ENCODE data around the gene SOCS7. TPM values are rescaled to one million over a fixed set of nuclear protein-coding genes. Genes with fewer than 3 reads are reported as not detected.
"Not testable (repeated sequence)": the region's sequence is repeated elsewhere in the genome, so short reads cannot be mapped to it uniquely, and the experiment has no call there.

The SOCS7 gene
- total RNA-seq, 2 experiments from 2014 or later = 18.0 to 18.9 TPM

DNA sequence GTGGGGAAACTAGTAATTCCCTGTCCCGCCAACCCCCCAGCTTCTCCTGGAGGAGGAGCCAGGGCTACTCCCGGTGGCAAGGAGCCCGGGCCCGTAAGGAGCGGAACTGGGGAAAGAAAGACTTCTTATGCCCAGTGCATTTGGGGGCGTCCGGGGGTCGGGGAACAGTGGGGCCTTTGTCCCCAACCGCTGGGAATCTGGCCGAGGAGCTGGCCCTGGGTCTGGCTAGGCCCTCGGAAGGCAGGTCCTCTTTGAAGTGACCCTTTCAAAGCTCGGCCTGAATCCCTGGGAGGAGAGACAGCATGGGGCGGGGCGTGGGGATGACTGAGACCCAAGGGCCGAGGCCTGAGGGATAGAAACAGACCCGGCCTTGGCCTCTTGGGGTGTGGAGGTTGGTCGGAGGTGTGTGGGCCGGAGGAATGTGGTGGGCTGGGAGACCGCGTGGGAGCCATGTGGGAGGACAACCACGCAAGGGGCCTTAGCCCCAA, 82.6 kb downstream of the SOCS7 start:
- ChIA-PET POLR2A (no interaction called here), CTCF (interaction anchor here (1.2 to 1.9 kb wide), 3 partner anchors 9 to 75 kb away, joined by 4 to 6 read pairs (median 4); no protein-coding TSS in a partner anchor)
- TF ChIP-seq, protein P1, sequence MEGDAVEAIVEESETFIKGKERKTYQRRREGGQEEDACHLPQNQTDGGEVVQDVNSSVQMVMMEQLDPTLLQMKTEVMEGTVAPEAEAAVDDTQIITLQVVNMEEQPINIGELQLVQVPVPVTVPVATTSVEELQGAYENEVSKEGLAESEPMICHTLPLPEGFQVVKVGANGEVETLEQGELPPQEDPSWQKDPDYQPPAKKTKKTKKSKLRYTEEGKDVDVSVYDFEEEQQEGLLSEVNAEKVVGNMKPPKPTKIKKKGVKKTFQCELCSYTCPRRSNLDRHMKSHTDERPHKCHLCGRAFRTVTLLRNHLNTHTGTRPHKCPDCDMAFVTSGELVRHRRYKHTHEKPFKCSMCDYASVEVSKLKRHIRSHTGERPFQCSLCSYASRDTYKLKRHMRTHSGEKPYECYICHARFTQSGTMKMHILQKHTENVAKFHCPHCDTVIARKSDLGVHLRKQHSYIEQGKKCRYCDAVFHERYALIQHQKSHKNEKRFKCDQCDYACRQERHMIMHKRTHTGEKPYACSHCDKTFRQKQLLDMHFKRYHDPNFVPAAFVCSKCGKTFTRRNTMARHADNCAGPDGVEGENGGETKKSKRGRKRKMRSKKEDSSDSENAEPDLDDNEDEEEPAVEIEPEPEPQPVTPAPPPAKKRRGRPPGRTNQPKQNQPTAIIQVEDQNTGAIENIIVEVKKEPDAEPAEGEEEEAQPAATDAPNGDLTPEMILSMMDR (IDR thresholded peaks at IDR 0.05) = no peak
- no peak overlapping the region for H3K27ac Mint-ChIP-seq
- no peak overlapping the region for H3K4me3 Mint-ChIP-seq
- DNase-seq (no peak), ATAC-seq (no peak)
- H3K27me3 Mint-ChIP-seq = peaks cover 5% of the 10 kb centered on the region
- intact Hi-C loops (cut with micrococcal nuclease) = no loop called here
- no peaks in the 10 kb centered on the region for H3K9me3 Mint-ChIP-seq
- H3K4me1 Mint-ChIP-seq (ENCODE audit: low read depth) = peaks cover 2% of the 10 kb centered on the region
- no peaks in the 10 kb centered on the region for H3K36me3 Mint-ChIP-seq (ENCODE audit: low read depth)

DNA sequence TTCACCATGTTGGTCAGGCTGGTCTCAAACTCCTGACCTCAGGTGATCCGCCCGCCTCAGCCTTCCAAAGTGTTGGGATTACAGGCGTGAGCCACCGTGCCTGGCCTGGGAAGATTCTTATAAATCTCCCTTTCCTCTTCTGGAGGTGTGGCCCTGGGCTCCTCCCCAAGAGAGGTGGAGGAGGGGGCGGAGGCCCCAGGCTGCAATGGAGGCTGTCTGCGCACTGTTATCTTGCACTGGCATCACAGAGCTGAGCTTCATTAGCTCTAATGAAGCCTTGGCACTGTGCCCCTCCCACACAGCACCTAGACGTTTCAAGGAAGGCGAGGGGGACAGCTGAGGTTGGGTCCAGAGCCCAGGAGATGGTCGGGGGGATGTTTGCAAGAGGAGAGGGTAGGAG, 84.2 kb downstream of the SOCS7 start:
- Mint-ChIP-seq H3K4me1 (ENCODE audit: low read depth) (no peaks in the 10 kb centered on the region), H3K4me3 (no peak overlapping the region), H3K27ac (no peak overlapping the region), H3K27me3 (no peaks in the 10 kb centered on the region), H3K36me3 (ENCODE audit: low read depth) (no peaks in the 10 kb centered on the region), H3K9me3 (no peaks in the 10 kb centered on the region)
- intact Hi-C loops (cut with micrococcal nuclease) = no loop called here
- TF ChIP-seq, protein P1 (IDR thresholded peaks at IDR 0.05) = no peak
- DNase-seq (no peak), ATAC-seq (no peak)
- POLR2A ChIA-PET = no interaction called here
- CTCF ChIA-PET = interaction anchor here (1.9 kb wide), 1 partner anchor 12 kb away, joined by 6 read pairs; no protein-coding TSS in a partner anchor

DNA sequence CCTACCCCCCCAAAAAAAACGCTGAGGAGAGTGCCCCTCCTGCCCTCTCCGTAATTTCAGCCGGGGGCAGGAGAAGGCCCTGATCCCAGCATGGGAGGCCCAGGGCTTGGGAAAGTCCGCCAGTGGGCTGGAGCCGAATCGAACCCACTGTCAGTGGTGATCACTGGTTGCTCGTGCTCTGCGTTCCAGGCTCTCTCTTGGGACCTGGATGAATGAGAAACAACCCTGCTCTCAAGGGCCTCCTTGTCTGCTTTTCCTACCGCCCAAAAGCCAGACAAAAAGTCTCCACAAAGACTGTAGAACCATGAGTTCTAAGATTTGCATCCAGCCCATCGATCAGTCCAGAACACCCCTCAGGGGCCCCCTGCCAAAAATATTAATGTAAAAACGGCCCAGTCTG, 84.7 kb downstream of the SOCS7 start:
- Mint-ChIP-seq H3K27me3 (no peaks in the 10 kb centered on the region), H3K4me1 (ENCODE audit: low read depth) (no peaks in the 10 kb centered on the region), H3K9me3 (no peaks in the 10 kb centered on the region), H3K4me3 (no peak overlapping the region), H3K27ac (no peak overlapping the region), H3K36me3 (ENCODE audit: low read depth) (no peaks in the 10 kb centered on the region)
- intact Hi-C loops (cut with micrococcal nuclease) = no loop called here
- POLR2A ChIA-PET = no interaction called here
- CTCF ChIA-PET = interaction anchor here (1.7 kb wide), 1 partner anchor 12 kb away, joined by 5 read pairs; no protein-coding TSS in a partner anchor
- ATAC-seq (no peak), DNase-seq (no peak)
- TF ChIP-seq, protein P1 (IDR thresholded peaks at IDR 0.05) = no peak

DNA sequence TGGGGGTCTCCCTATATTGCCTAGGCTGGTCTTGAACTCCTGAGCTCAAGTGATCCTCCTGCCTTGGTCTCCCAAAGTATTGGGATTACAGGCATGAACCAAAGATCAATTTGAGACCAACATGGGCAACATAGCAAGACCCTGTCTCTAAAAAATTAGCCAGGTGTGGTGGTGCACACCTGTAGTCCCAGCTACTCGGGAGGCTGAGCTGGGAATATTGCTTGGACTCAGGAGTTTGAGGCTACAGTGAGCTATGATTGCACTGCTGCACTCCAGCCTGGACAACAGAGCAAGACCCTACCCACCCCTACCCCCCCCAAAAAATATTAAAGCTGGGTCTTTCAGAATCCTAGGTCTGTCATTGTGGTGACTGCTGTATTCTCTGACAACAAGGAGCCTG, 85.7 kb downstream of the SOCS7 start:
- intact Hi-C loops (cut with micrococcal nuclease); H3K4me3 Mint-ChIP-seq; H3K4me1 Mint-ChIP-seq (ENCODE audit: low read depth): not testable (repeated sequence)

GRCh38 chr17:38439436-38439835, 87.8 kb downstream of the SOCS7 start:
- ATAC-seq (no peak), DNase-seq (no peak)
- Mint-ChIP-seq H3K4me3 (no peak overlapping the region), H3K4me1 (ENCODE audit: low read depth) (peaks cover 6% of the 10 kb centered on the region), H3K27me3 (no peaks in the 10 kb centered on the region), H3K27ac (no peak overlapping the region), H3K36me3 (ENCODE audit: low read depth) (no peaks in the 10 kb centered on the region), H3K9me3 (no peaks in the 10 kb centered on the region)
- intact Hi-C loops (cut with micrococcal nuclease) = no loop called here
- CTCF ChIA-PET = interaction anchor here (1.4 to 2.1 kb wide), 3 partner anchors 15 to 53 kb away, joined by 4 to 6 read pairs (median 5); no protein-coding TSS in a partner anchor
- TF ChIP-seq, protein P1 (IDR thresholded peaks at IDR 0.05) = no peak
- POLR2A ChIA-PET = no interaction called here

More for the DNA sequence above, 85.7 kb downstream of the SOCS7 start:
- DNase-seq; H3K27me3 Mint-ChIP-seq; H3K27ac Mint-ChIP-seq; H3K36me3 Mint-ChIP-seq (ENCODE audit: low read depth); POLR2A ChIA-PET; ATAC-seq; H3K9me3 Mint-ChIP-seq: not testable (repeated sequence)
- CTCF ChIA-PET = interaction anchor here (0.6 to 1.7 kb wide), 5 partner anchors 13 to 230 kb away, joined by 3 to 5 read pairs (median 3); no protein-coding TSS in a partner anchor
